ENCODE data around the gene ADGRG6.

ADGRG6 gene

GRCh38 chr6:142407685-142408273 is 106.0 kb downstream of the ADGRG6 start:
- TF ChIP-seq REST (IDR thresholded peaks at IDR 0.05; ENCODE audit: insufficient read depth in 1 of 2, low read depth in 2 of 2, low read length in 2 of 2) (no peak), SIN3A (IDR thresholded peaks at IDR 0.05; ENCODE audit: borderline replicate concordance, insufficient read depth, low read length) (no peak), FOXP2 (optimal IDR thresholded peaks at IDR 0.05; ENCODE audit: borderline replicate concordance, extremely low read depth, extremely low read length, insufficient read depth) (no peak), TAF1 (IDR thresholded peaks at IDR 0.05; ENCODE audit: borderline replicate concordance, insufficient read depth, low read length) (no peak), POLR2AphosphoS5 (IDR thresholded peaks at IDR 0.05; ENCODE audit: low read depth, low read length) (no peak)

- TF ChIP-seq TAF1 (IDR thresholded peaks at IDR 0.05; ENCODE audit: borderline replicate concordance, insufficient read depth, low read length) = no peak
- no peak for TF ChIP-seq REST (IDR thresholded peaks at IDR 0.05; ENCODE audit: insufficient read depth in 1 of 2, low read depth in 2 of 2, low read length in 2 of 2)
- TF ChIP-seq SIN3A (IDR thresholded peaks at IDR 0.05; ENCODE audit: borderline replicate concordance, insufficient read depth, low read length) = no peak
- no peak for TF ChIP-seq POLR2AphosphoS5 (IDR thresholded peaks at IDR 0.05; ENCODE audit: low read depth, low read length)
- no peak for TF ChIP-seq FOXP2 (optimal IDR thresholded peaks at IDR 0.05; ENCODE audit: borderline replicate concordance, extremely low read depth, extremely low read length, insufficient read depth)
These were observed 106.6 kb downstream of the ADGRG6 start for GRCh38 chr6:142408409-142408808.

GRCh38 chr6:142409794-142410193 is 108.0 kb downstream of the ADGRG6 start:
- TF ChIP-seq REST (IDR thresholded peaks at IDR 0.05; ENCODE audit: insufficient read depth in 1 of 2, low read depth in 2 of 2, low read length in 2 of 2) (no peak), FOXP2 (optimal IDR thresholded peaks at IDR 0.05; ENCODE audit: borderline replicate concordance, extremely low read depth, extremely low read length, insufficient read depth) (no peak), SIN3A (IDR thresholded peaks at IDR 0.05; ENCODE audit: borderline replicate concordance, insufficient read depth, low read length) (no peak), TAF1 (IDR thresholded peaks at IDR 0.05; ENCODE audit: borderline replicate concordance, insufficient read depth, low read length) (no peak), POLR2AphosphoS5 (IDR thresholded peaks at IDR 0.05; ENCODE audit: low read depth, low read length) (no peak)

GRCh38 chr6:142411145-142411544 is 109.3 kb downstream of the ADGRG6 start:
- TF ChIP-seq SIN3A (IDR thresholded peaks at IDR 0.05; ENCODE audit: borderline replicate concordance, insufficient read depth, low read length) (no peak), REST (IDR thresholded peaks at IDR 0.05; ENCODE audit: insufficient read depth in 1 of 2, low read depth in 2 of 2, low read length in 2 of 2) (no peak), TAF1 (IDR thresholded peaks at IDR 0.05; ENCODE audit: borderline replicate concordance, insufficient read depth, low read length) (no peak), FOXP2 (optimal IDR thresholded peaks at IDR 0.05; ENCODE audit: borderline replicate concordance, extremely low read depth, extremely low read length, insufficient read depth) (no peak), POLR2AphosphoS5 (IDR thresholded peaks at IDR 0.05; ENCODE audit: low read depth, low read length) (no peak)
